ENCODE measurements around the gene SLC38A11.

Gene SLC38A11

DNA sequence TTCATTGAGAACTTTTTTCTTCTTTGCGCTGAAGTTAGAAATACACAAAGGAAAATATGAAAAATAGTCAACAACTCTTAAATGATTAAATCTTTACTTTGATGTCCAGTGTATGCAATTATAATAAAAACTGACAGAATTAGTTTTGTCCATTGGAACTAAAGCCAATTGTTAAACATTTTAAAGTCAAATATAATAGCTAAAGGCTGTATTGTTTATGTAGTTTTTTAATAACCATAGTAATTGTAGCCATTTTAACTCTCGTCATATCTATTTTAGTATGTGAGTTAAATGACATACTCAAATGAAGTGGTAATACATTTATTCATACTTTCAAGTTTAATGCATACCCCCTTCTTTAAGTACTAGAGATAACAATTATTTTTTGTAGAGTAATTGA, 109.0 kb downstream of the SLC38A11 start:
- Histone ChIP-seq H3K79me2 (ENCODE audit: insufficient read depth, low read length) (no peaks in the 10 kb centered on the region), H3K9ac (ENCODE audit: low read depth, low read length, poor library complexity, severe bottlenecking) (no peak overlapping the region), H3K36me3 (ENCODE audit: insufficient read depth, low read length) (no peaks in the 10 kb centered on the region), H3F3A (ENCODE audit: low read depth) (no peaks in the 10 kb centered on the region), H3K4me2 (ENCODE audit: low read depth, low read length, poor library complexity, severe bottlenecking) (no peak overlapping the region), H3K27me3 (ENCODE audit: insufficient read depth, low read length, poor library complexity, severe bottlenecking) (no peaks in the 10 kb centered on the region), H2AFZ (ENCODE audit: low read length) (no peak overlapping the region), H3K4me3 (ENCODE audit: low read length, poor library complexity, severe bottlenecking) (no peak overlapping the region), H3K9me3 (ENCODE audit: insufficient read depth, low read depth, low read length) (no peaks in the 10 kb centered on the region), H4K20me1 (ENCODE audit: insufficient read depth, low read length, poor library complexity, severe bottlenecking) (no peaks in the 10 kb centered on the region), H3K9me2 (replicated peaks; ENCODE audit: low read depth, low read length) (no peaks in the 10 kb centered on the region), H3K4me1 (ENCODE audit: insufficient read depth, low read length, poor library complexity, severe bottlenecking) (peaks cover 5% of the 10 kb centered on the region)
- TF ChIP-seq, protein P1, sequence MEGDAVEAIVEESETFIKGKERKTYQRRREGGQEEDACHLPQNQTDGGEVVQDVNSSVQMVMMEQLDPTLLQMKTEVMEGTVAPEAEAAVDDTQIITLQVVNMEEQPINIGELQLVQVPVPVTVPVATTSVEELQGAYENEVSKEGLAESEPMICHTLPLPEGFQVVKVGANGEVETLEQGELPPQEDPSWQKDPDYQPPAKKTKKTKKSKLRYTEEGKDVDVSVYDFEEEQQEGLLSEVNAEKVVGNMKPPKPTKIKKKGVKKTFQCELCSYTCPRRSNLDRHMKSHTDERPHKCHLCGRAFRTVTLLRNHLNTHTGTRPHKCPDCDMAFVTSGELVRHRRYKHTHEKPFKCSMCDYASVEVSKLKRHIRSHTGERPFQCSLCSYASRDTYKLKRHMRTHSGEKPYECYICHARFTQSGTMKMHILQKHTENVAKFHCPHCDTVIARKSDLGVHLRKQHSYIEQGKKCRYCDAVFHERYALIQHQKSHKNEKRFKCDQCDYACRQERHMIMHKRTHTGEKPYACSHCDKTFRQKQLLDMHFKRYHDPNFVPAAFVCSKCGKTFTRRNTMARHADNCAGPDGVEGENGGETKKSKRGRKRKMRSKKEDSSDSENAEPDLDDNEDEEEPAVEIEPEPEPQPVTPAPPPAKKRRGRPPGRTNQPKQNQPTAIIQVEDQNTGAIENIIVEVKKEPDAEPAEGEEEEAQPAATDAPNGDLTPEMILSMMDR (conservative IDR thresholded peaks at IDR 0.05; ENCODE audit: low read length): no peak
- TF ChIP-seq EZH2phosphoT487 (IDR thresholded peaks at IDR 0.05; ENCODE audit: borderline replicate concordance): no peak

Data from Loucy (cell line).